ENCODE measurements around the gene GABARAPL1. TPM values are rescaled to one million over a fixed set of nuclear protein-coding genes. Genes with fewer than 3 reads are reported as not detected.

GABARAPL1 gene
- total RNA-seq, 1 donor from 2014 or later, result 108 TPM

- H3K9me3 ChIP-seq, result no peaks in the 10 kb centered on the region
- no peaks in the 10 kb centered on the region for H3K4me1 ChIP-seq
- no peak overlapping the region for H3K27ac ChIP-seq
- ATAC-seq (no peak), DNase-seq (no peak)
- TF ChIP-seq CTCF (IDR thresholded peaks at IDR 0.05), result no peak
- H3K36me3 ChIP-seq, result no peaks in the 10 kb centered on the region
- intact Hi-C loops (cut with DNase I), result no loop called here
- H3K27me3 ChIP-seq (ENCODE audit: low read depth), result no peaks in the 10 kb centered on the region
- no peak overlapping the region for H3K4me3 ChIP-seq
Measured at GRCh38 chr12:10247436-10248058, 34.9 kb downstream of the GABARAPL1 start.

- H3K4me3 ChIP-seq, result no peak overlapping the region
- H3K27ac ChIP-seq, result no peak overlapping the region
- no peaks in the 10 kb centered on the region for H3K27me3 ChIP-seq (ENCODE audit: low read depth)
- ATAC-seq (peak; percentile 48 to 62), DNase-seq (no peak)
- TF ChIP-seq CTCF (IDR thresholded peaks at IDR 0.05), result no peak
- H3K9me3 ChIP-seq, result no peaks in the 10 kb centered on the region
- intact Hi-C loops (cut with DNase I), result no loop called here
- H3K36me3 ChIP-seq, result no peaks in the 10 kb centered on the region
- no peaks in the 10 kb centered on the region for H3K4me1 ChIP-seq
Measured at GRCh38 chr12:10249690-10250455, 37.2 kb downstream of the GABARAPL1 start.

- peaks cover under 1% of the 10 kb centered on the region for H3K9me3 ChIP-seq
Measured at GRCh38 chr12:10251669-10252068, 39.0 kb downstream of the GABARAPL1 start.

DNA sequence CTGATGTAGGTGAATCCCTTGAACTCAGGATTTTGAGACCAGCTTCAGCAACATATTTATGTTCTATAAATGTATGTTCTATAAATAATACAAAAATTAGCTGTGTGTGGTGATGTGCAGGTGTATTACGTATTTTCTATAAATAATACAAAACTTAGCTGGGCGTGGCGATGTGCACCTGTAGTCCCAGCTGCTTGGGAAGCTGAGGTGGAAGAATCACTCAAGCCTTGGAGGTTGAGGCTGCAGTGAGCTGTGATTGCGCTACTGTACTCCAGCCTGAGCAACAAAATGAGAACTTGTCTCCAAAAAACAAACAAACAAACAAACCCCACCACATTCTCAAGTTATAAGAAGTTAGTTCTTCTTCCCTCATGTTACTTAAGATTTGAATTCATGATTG is 39.5 kb downstream of the GABARAPL1 start:
- H3K4me1 ChIP-seq, result no peaks in the 10 kb centered on the region
- ATAC-seq (no peak), DNase-seq (no peak)
- no peak overlapping the region for H3K4me3 ChIP-seq
- H3K9me3 ChIP-seq, result peaks cover 5% of the 10 kb centered on the region
- H3K36me3 ChIP-seq, result no peaks in the 10 kb centered on the region
- no peak overlapping the region for H3K27ac ChIP-seq
- no peaks in the 10 kb centered on the region for H3K27me3 ChIP-seq (ENCODE audit: low read depth)
- intact Hi-C loops (cut with DNase I), result no loop called here
- TF ChIP-seq CTCF (IDR thresholded peaks at IDR 0.05), result no peak

More at GRCh38 chr12:10251669-10252068, 39.0 kb downstream of the GABARAPL1 start:
- no peak overlapping the region for H3K4me3 ChIP-seq
- no peak for TF ChIP-seq CTCF (IDR thresholded peaks at IDR 0.05)
- ATAC-seq, result no peak
- intact Hi-C loops (cut with DNase I), result no loop called here
- no peaks in the 10 kb centered on the region for H3K4me1 ChIP-seq
- H3K27ac ChIP-seq, result no peak overlapping the region
- no peak for DNase-seq
- no peaks in the 10 kb centered on the region for H3K27me3 ChIP-seq (ENCODE audit: low read depth)
- no peaks in the 10 kb centered on the region for H3K36me3 ChIP-seq

DNA sequence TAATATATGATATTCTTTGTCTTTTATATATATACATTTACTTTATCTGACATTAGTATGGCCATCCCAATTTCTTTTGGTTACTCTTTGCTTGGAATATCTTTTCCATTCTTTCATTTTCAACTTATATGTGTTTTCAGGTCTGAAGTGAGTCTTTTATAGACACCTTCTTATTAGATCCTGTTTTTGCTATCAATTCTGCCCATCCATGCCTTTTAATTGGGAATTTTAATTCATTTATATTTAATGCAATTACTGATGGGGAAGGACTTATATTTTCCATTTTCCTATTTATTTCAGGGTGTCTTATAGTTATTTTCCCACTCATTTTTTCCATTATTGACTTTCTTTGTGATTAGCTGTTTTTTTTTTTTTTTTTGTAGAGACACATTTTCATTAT is 43.4 kb downstream of the GABARAPL1 start:
- DNase-seq (no peak), ATAC-seq (no peak)
- TF ChIP-seq CTCF (IDR thresholded peaks at IDR 0.05), result no peak
- Histone ChIP-seq H3K27me3 (ENCODE audit: low read depth) (no peaks in the 10 kb centered on the region), H3K27ac (no peak overlapping the region), H3K36me3 (no peaks in the 10 kb centered on the region), H3K4me1 (no peaks in the 10 kb centered on the region), H3K9me3 (peaks cover 5% of the 10 kb centered on the region), H3K4me3 (no peak overlapping the region)
- intact Hi-C loops (cut with DNase I), result no loop called here
